ENCODE measurements around the gene KIRREL3. TPM values are rescaled to one million over a fixed set of nuclear protein-coding genes. Genes with fewer than 3 reads are reported as not detected.

KIRREL3 gene
- polyA plus RNA-seq, 2 of the 4 experiments (the other 2 are of a cell fraction): 3.0 to 11.0 TPM

- TF ChIP-seq REST (IDR thresholded peaks at IDR 0.05) (no peak), RCOR1 (IDR thresholded peaks at IDR 0.05; ENCODE audit: low read depth, low read length) (no peak), CBX2 (IDR thresholded peaks at IDR 0.05; ENCODE audit: borderline replicate concordance, low read depth) (no peak), BHLHE40 (IDR thresholded peaks at IDR 0.05; ENCODE audit: low read depth, low read length) (no peak), HOXA7 (CRISPR knock-in tag; IDR thresholded peaks at IDR 0.05) (no peak), NR3C1 (IDR thresholded peaks at IDR 0.05) (no peak), POLR2AphosphoS2 (conservative IDR thresholded peaks at IDR 0.05; ENCODE audit: low read length) (no peak), PHF8 (IDR thresholded peaks at IDR 0.05; ENCODE audit: borderline replicate concordance, low read depth) (no peak), FOSB (CRISPR knock-in tag; IDR thresholded peaks at IDR 0.05) (no peak), CHD4 (IDR thresholded peaks at IDR 0.05; ENCODE audit: borderline replicate concordance) (no peak), FOXS1 (CRISPR knock-in tag; IDR thresholded peaks at IDR 0.05) (no peak), MAX (IDR thresholded peaks at IDR 0.05) (peak; percentile 16; the same call in 1 of the 2 replicates), CEBPB (IDR thresholded peaks at IDR 0.05) (peak in 1 of 2 experiments; percentile 33; a peak in 2 of 4 replicates), RFX5 (IDR thresholded peaks at IDR 0.05) (no peak), USF2 (IDR thresholded peaks at IDR 0.05) (no peak), CBX8 (IDR thresholded peaks at IDR 0.05) (no peak), GATA3 (IDR thresholded peaks at IDR 0.05; ENCODE audit: borderline replicate concordance) (peak; percentile 91), ZNF302 (CRISPR knock-in tag; IDR thresholded peaks at IDR 0.05) (no peak), MAFK (IDR thresholded peaks at IDR 0.05; ENCODE audit: partially characterized antibody) (peak; percentile 52), RNF2 (IDR thresholded peaks at IDR 0.05; ENCODE audit: borderline replicate concordance, low read depth) (no peak), SMC3 (IDR thresholded peaks at IDR 0.05) (no peak), RAD21 (conservative IDR thresholded peaks at IDR 0.05 in 1 of 2, IDR thresholded peaks at IDR 0.05 in 1 of 2) (no peak), EP300 (IDR thresholded peaks at IDR 0.05) (peak; percentile 33 to 73; a peak in 2 of 5 replicates), JUN (IDR thresholded peaks at IDR 0.05) (peak in 1 of 2 experiments; percentile 42; a peak in 2 of 5 replicates), E2F6 (IDR thresholded peaks at IDR 0.05; ENCODE audit: borderline replicate concordance, low read depth) (no peak), CHD2 (IDR thresholded peaks at IDR 0.05; ENCODE audit: low read length, partially characterized antibody) (no peak), EHF (CRISPR knock-in tag; IDR thresholded peaks at IDR 0.05) (no peak), JUNB (IDR thresholded peaks at IDR 0.05) (peak; percentile 59), ESRRA (IDR thresholded peaks at IDR 0.05; ENCODE audit: borderline replicate concordance, low read length) (no peak)
These were observed 8.3 kb downstream of the KIRREL3 start (continued) for GRCh38 chr11:126992065-126992803.

Measured in A549 (cell line).